G401 (cell line): ENCODE measurements around the gene VAMP2. TPM values are rescaled to one million over a fixed set of nuclear protein-coding genes. Genes with fewer than 3 reads are reported as not detected.

ENCODE experiments used
- DNase-seq: peaks from one replicate; pipeline ENCODE4 v3.0.0-alpha.2; 2015; ENCODE audit warnings: low spot score
- in situ Hi-C: cut with HindIII; loops from 2 replicates; pipeline ENCODE4 v1.10.0; 2016; ENCODE audit warnings: low sequenced_read_pairs, mixed read lengths
- total RNA-seq: library from RNA; depleted of rRNA; stranded (reverse); fragments of >200 nt; shearing (Covaris generic); gene quantifications from 2 replicates; pipeline ENCODE4 v1.2.3, GENCODE V29; 2014

Gene VAMP2
- total RNA-seq, 1 experiment from 2014 or later, result 1.0 TPM

- in situ Hi-C loops, result no loop called here
- peak; percentile 72 for DNase-seq
These were observed 36.2 kb downstream of the VAMP2 start for GRCh38 chr17:8126491-8127066.

- in situ Hi-C loops, result no loop called here
- DNase-seq, result peak; percentile 44
These were observed 36.7 kb downstream of the VAMP2 start for GRCh38 chr17:8125947-8126490.

DNA sequence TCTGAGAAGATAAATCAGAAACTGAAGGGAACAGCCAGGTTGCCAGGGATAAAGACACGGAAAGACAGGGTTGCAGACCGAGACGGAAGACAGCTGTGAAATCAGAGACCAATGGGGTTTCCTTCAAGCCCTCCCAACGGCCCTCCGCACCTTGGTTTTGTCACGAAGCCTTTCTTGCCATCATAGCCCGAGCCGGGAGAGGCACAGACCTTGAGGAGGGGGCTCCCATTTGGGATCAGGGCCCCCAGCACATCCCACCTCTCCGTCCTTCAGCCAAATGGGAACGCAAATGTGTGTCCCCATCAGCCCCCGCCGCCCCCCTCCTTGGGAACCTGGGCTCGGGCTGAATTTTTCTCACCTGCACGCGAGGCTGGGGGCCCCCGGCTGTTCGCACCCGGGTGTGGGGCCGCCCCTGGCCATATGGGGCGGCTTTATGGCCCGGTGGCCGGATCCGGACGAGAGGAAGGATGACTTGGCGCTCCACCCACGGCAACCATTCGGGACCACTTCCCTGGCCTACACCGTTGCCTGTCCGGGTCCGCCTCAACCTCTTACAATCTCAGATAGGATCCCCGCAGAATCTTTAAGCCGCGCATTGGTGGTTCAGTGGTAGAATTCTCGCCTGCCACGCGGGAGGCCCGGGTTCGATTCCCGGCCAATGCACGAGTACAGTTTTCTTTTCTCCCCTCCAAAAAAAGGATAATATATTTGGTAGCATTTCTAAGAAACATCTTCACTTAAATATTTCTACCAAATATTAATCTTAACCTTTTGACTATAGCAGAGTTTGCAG lies 37.4 kb downstream of the VAMP2 start:
- peak; percentile 89 for DNase-seq

DNA sequence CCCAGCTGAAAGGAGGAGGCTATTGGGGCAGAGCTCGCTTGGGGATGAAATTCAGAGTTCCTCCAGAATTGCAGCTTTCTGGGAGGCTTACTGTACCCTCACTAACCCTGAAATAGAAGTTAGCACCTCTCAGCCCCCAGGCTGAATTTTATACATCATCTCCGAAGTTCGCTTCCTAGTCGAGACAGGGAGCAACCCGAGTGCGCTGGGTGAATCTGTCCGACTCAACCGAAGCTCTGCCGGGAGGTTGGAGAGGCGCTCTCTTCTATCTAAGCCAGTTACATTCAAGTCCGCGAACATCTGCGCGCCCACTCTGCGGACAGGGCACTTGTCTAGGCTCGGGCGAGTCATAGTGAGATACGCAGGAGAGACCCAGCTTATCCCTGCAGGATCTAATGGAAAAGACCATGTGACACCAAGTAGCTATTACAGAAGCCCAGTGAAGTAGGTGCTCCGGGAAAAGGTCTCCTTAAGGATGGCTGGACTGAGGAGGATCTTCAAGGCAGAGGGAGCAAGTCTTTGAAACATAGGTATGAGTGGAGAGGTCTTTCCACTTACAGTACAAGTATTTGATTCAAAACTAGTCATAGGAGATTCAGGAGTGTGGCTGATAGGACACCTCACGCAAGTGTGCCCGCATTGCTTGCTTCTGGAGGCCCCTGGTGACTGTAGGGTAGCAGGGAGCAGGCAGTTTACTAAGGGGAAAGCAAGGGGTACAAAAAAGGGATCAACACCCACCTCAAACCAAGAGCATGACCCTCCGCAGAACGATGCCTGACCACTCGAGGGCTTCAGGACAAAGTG lies 38.2 kb downstream of the VAMP2 start:
- in situ Hi-C loops, result loop anchor here (5.0 kb wide), 1 partner anchor 63 kb away; no protein-coding TSS in a partner anchor
- peak; percentile 58 for DNase-seq

More for the DNA sequence above, 37.4 kb downstream of the VAMP2 start:
- in situ Hi-C loops, result no loop called here

GRCh38 chr17:8123695-8124349 lies 38.9 kb downstream of the VAMP2 start, which contains the start of gene HES7:
TSS of gene HES7 (minus strand) at chr17:8124106. CDS start at chr17:8124084, 22 bp downstream.
- peak; percentile 60 for DNase-seq
- in situ Hi-C loops, result loop anchor here (5.0 kb wide), 1 partner anchor 63 kb away; no protein-coding TSS in a partner anchor

DNA sequence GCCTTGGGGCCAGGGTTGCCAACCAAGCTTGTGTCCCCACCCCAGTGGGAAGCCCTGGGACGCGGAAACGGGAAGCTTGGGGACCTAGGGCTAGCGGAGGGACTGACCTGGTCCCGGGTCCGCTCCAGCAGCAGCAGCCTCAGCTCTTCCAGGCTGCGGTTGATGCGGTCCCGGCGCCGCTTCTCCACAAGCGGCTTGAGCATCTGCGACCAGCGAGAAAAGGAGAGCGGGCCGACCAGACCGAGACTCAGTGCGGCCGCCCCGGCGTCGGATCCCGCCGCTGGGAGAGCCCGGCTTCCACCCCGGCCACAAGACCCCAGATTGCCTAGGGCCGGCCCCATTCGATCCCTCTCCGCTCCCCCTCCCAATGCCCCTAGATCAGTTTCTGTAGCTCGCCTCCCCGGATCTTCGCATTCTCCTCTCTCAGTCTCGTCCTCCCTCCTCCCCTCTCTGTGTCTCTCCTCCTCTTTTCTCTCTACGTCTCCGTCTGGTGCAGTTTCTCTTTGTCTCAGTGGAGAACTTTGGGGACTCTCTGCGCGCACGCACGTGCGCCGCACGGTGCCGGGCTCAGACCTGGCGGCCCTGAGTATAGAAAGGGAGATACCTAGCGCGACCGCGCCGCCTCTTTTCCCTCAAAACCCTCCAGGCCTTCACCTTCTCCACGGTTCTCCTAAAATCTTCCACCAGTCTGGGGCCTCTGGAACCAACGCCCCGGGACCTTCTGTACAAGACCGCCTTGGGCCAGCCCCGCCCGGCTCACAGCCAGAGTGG lies 39.6 kb downstream of the VAMP2 start:
- in situ Hi-C loops, result loop anchor here (5.0 kb wide), 1 partner anchor 64 kb away; no protein-coding TSS in a partner anchor
- DNase-seq, result peak; percentile 40

DNA sequence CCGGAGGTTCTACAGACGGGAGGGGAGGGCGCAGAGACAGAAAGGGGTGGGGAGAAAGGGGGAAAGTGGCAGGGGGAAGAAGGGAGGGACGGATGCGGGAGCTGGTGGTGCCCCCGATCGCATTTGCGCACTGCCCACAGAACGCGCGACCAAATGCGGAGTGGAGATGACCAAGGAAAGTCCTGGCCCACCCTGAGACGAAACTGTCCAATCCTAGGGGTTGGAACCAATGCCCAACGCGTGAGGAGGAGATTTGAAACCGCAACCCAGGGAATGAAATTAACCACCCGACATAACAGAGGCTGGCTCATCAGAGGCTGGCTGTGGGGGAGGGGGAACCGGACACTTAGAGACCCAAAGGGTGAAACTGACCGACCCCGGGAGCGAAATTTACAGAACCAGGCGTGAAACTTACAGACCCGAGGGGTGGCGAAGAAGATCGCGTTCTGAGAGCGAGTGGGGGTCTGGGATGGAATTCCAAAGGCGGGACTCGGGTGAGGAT lies 40.3 kb downstream of the VAMP2 start:
- in situ Hi-C loops, result loop anchor here (5.0 kb wide), 1 partner anchor 65 kb away; no protein-coding TSS in a partner anchor
- peak; percentile 55 for DNase-seq

DNA sequence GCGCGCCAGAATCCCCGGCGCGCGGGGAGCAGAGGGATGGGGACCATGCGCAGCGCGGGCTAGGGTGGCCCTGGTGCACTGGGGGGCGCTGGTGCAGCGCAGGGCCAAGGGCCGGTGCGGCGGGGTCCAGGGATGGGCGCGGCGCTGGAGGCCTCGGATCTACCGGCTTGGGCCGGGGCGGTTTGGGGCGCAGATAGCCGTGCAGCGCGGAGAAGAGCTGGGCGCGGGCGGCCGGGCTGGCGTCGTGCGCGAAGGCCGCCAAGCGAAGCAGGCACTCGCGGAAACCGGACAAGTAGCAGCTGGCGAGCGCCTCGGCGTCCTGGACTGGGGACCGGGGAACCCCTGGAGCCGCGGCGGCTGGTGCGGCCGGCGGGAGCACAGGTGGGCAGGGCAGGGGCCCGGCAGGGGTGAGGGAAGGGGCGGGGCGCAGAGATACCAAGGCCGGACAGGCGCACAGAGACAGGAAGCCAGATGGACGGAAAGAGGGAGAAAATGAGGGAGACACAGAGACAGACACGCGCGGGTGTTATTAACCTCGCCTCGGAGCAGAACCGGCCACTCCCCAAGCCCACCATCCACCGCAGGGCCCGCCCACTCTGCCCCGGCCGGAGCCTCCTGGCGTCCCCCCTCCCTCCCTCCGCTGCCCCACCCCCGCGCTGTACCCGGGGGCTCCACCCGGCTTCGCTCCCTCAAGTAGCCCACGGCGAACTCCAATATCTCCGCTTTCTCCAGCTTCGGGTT lies 40.9 kb downstream of the VAMP2 start:
- DNase-seq, result peak; percentile 58
- in situ Hi-C loops, result loop anchor here (5.0 kb wide), 1 partner anchor 65 kb away; no protein-coding TSS in a partner anchor

GRCh38 chr17:8121407-8121680 lies 41.4 kb downstream of the VAMP2 start:
- DNase-seq, result no peak
- in situ Hi-C loops, result loop anchor here (5.0 kb wide), 1 partner anchor 66 kb away; no protein-coding TSS in a partner anchor

GRCh38 chr17:8120520-8121406 lies 42.0 kb downstream of the VAMP2 start:
- DNase-seq, result peak; percentile 71
- in situ Hi-C loops, result loop anchor here (5.0 kb wide), 1 partner anchor 67 kb away; no protein-coding TSS in a partner anchor

DNA sequence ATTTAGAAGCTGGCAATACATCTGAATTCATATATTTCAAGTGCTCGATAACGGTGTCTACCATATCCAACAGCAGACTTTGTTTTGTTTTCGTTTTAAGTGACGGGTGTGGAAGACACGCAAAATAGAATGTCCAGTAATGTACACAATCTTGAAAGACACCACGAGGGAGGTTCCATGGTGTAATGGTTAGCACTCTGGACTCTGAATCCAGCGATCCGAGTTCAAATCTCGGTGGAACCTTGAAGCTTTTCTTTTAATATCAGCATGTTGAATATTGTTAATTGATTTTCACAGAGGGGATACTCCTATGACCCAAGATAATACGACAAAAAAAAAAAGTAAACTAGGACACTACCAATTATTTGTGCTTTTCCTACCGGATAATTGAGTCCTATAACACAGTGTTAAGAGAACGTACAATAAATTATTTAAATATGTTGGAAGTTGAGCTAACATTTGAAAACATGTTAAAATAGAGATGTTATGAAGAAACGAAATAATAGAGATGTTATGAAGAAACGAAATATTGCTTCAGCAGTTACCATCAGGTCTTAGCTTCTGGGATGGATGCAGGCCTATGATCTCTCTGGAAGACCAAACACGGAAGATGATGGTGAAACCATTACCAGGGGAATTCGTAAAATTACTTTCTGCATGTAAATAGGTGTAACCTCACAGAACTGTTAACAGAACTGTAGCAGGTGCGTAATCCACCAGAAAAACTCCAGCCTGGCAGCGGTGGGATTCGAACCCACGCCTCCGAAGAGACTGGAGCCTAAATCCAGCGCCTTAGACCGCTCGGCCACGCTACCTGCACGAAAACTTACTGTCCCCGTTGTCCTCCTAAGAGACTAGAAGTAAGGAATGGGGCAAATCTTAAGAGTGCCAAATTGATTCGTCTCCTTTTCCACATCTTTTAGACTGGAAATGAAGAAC lies 42.9 kb downstream of the VAMP2 start:
- DNase-seq, result peak; percentile 95
- in situ Hi-C loops, result loop anchor here (5.0 kb wide), 1 partner anchor 67 kb away; no protein-coding TSS in a partner anchor

DNA sequence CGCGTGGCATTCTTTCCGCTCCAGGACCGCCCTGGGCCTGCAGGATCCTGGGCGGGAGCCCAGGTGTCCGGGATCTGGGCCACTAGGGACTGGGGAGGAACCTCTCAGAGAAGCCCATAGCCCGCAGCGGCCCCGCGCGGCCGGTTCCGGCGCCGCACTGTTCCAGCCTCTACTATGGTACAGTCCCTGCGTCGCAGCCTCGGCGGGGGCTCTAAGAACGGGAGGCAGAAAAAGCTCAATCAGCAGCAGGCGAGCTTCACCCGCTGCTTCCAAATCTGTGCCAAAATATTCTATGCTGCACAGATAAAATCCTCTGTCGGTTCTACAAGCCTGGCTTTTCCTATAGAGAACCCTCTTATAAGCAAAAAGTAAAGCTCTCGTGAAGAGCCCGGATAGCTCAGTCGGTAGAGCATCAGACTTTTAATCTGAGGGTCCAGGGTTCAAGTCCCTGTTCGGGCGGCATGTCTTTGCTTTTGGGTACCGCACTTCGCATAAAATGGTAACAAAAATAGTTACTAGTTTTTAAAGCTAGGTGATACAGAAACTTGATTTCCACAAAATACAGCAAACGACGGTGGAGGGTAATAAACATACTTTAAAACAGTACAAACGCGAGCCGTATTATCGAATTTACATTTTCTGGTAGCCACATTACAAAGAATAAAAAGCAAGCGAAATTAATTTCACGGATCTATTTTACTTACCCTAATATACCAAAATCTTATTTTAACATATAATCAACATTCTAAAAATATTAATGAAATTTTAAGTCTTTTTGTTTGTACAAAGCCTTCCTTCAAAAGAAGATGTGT lies 43.8 kb downstream of the VAMP2 start:
- DNase-seq, result peak; percentile 95
- in situ Hi-C loops, result no loop called here

GRCh38 chr17:8117980-8118768 lies 44.6 kb downstream of the VAMP2 start, which contains the start of gene ALOXE3:
TSS of gene ALOXE3 (minus strand) at chr17:8118514. CDS start at chr17:8117990, 524 bp downstream.
- in situ Hi-C loops, result no loop called here
- peak; percentile 75 for DNase-seq
